ENCODE measurements around the gene HMCN2.

Gene HMCN2

GRCh38 chr9:130452835-130453234 is 187.3 kb downstream of the HMCN2 start:
- no peak for TF ChIP-seq CTCF (IDR thresholded peaks at IDR 0.05; ENCODE audit: low read depth, low read length, missing control alignments)
- no peak for DNase-seq (ENCODE audit: low read depth)
- no peak overlapping the region for H3K4me3 ChIP-seq (ENCODE audit: low read depth, low read length)

- no peak overlapping the region for H3K4me3 ChIP-seq (ENCODE audit: low read depth, low read length)
- TF ChIP-seq CTCF (IDR thresholded peaks at IDR 0.05; ENCODE audit: low read depth, low read length, missing control alignments): no peak
- DNase-seq (ENCODE audit: low read depth): no peak
Observed at GRCh38 chr9:130453487-130453886, 187.9 kb downstream of the HMCN2 start.

GRCh38 chr9:130454096-130454811 is 188.7 kb downstream of the HMCN2 start:
- TF ChIP-seq CTCF (IDR thresholded peaks at IDR 0.05; ENCODE audit: low read depth, low read length, missing control alignments): no peak
- DNase-seq (ENCODE audit: low read depth): no peak
- no peak overlapping the region for H3K4me3 ChIP-seq (ENCODE audit: low read depth, low read length)

- no peak overlapping the region for H3K4me3 ChIP-seq (ENCODE audit: low read depth, low read length)
- TF ChIP-seq CTCF (IDR thresholded peaks at IDR 0.05; ENCODE audit: low read depth, low read length, missing control alignments): no peak
- no peak for DNase-seq (ENCODE audit: low read depth)
Observed at GRCh38 chr9:130454812-130455325, 189.3 kb downstream of the HMCN2 start.

- DNase-seq (ENCODE audit: low read depth): no peak
- no peak overlapping the region for H3K4me3 ChIP-seq (ENCODE audit: low read depth, low read length)
- no peak for TF ChIP-seq CTCF (IDR thresholded peaks at IDR 0.05; ENCODE audit: low read depth, low read length, missing control alignments)
Observed at GRCh38 chr9:130458027-130458803, 192.7 kb downstream of the HMCN2 start.

GRCh38 chr9:130458804-130459067 is 193.2 kb downstream of the HMCN2 start:
- no peak overlapping the region for H3K4me3 ChIP-seq (ENCODE audit: low read depth, low read length)
- no peak for TF ChIP-seq CTCF (IDR thresholded peaks at IDR 0.05; ENCODE audit: low read depth, low read length, missing control alignments)
- DNase-seq (ENCODE audit: low read depth): no peak
